T-cell (primary cell): Measurements from ENCODE around the gene SUCLG1. TPM values are rescaled to one million over a fixed set of nuclear protein-coding genes. Genes with fewer than 3 reads are reported as not detected.

Source experiments
- ATAC-seq, 4 experiments: fragments of 200-7000 bp in 3 of 4; fragments of 150-1000 bp in 1 of 4; cut with Tn5 transposase; replicated peaks in 1 of 4; 1 replicate in 3 of 4; 2 replicates in 1 of 4; pipeline ENCODE4 v1.10.0; 2021; ENCODE audit warnings: moderate library complexity in 3 of 4, mild to moderate bottlenecking in 2 of 4, moderate number of reproducible peaks in 1 of 4
- CTCF ChIA-PET, 2 donors: fragments of 300-600 bp; sonication (Branson Sonifier 250); formaldehyde crosslinking; loops; one replicate each; lab custom pipeline; 2022; ENCODE audit warnings: antibody characterized with exemption in 2 of 2; lab: Charles Lee
- POLR2A ChIA-PET, 2 donors: fragments of 300-600 bp; sonication (Branson Sonifier 250); formaldehyde crosslinking; loops; one replicate each; lab custom pipeline; 2022; ENCODE audit warnings: antibody characterized with exemption in 2 of 2; lab: Charles Lee
- DNase-seq, 35 experiments: peaks; one replicate each; pipeline versions ENCODE4 v3.0.0 to v3.0.0-alpha.2; 2013 to 2023
- H3K27ac ChIP-seq: one replicate; pipeline ENCODE4 v1.5.1; 2013; ENCODE audit warnings: low read length
- H3K27me3 ChIP-seq, 2 experiments: replicated peaks in 1 of 2; 1 replicate in 1 of 2; 2 replicates in 1 of 2; pipeline versions ENCODE4 v1.6.1 to v1.7.0; 2013; ENCODE audit warnings: low read length in 1 of 2, mixed read lengths in 1 of 2; ENCODE audit not compliant: control insufficient read depth in 2 of 2, insufficient read depth in 2 of 2; ENCODE audit errors: extremely low read depth in 1 of 2
- H3K36me3 ChIP-seq, 2 donors: 1 replicate in 1 of 2; 2 replicates in 1 of 2; pipeline versions ENCODE4 v1.6.1 to v1.7.0; 2013; ENCODE audit warnings: low read length in 1 of 2; ENCODE audit not compliant: control insufficient read depth in 2 of 2, insufficient read depth in 1 of 2; ENCODE audit errors: extremely low read depth in 1 of 2
- H3K4me1 ChIP-seq, 2 experiments: 1 replicate in 1 of 2; 2 replicates in 1 of 2; pipeline versions ENCODE4 v1.6.1 to v1.7.0; 2013; ENCODE audit warnings: low read length in 2 of 2, mixed read lengths in 1 of 2; ENCODE audit not compliant: insufficient read depth in 2 of 2, control insufficient read depth in 1 of 2; ENCODE audit errors: extremely low read depth in 1 of 2
- H3K4me3 ChIP-seq, 2 donors: 1 replicate in 1 of 2; 2 replicates in 1 of 2; pipeline versions ENCODE4 v1.5.1 to v1.7.0; 2013; ENCODE audit warnings: mild to moderate bottlenecking in 2 of 2, low read length in 1 of 2, moderate library complexity in 1 of 2; ENCODE audit not compliant: control insufficient read depth in 1 of 2; ENCODE audit errors: extremely low read depth in 1 of 2
- H3K9me3 ChIP-seq: 2 replicates; pipeline ENCODE4 v1.7.0; 2013
- H3K27ac Mint-ChIP-seq, 2 donors: one replicate each; pipeline ENCODE4 v1.8.0; 2020 to 2021; ENCODE audit warnings: mild to moderate bottlenecking in 2 of 2, mixed read lengths in 2 of 2
- H3K27me3 Mint-ChIP-seq, 2 donors: one replicate each; pipeline ENCODE4 v1.8.0; 2021 to 2022; ENCODE audit warnings: mixed read lengths in 2 of 2
- H3K36me3 Mint-ChIP-seq: one replicate; pipeline ENCODE4 v1.8.0; 2021; ENCODE audit warnings: mixed read lengths
- H3K4me1 Mint-ChIP-seq, 3 donors: one replicate each; pipeline ENCODE4 v1.8.0; 2020 to 2022; ENCODE audit warnings: mixed read lengths in 3 of 3, mild to moderate bottlenecking in 1 of 3
- H3K4me3 Mint-ChIP-seq, 3 donors: one replicate each; pipeline ENCODE4 v1.8.0; 2020 to 2022; ENCODE audit warnings: mild to moderate bottlenecking in 3 of 3, mixed read lengths in 3 of 3, moderate library complexity in 3 of 3
- H3K9me3 Mint-ChIP-seq, 3 donors: one replicate each; pipeline ENCODE4 v1.8.0; 2020 to 2022; ENCODE audit warnings: mixed read lengths in 3 of 3
- WGBS: methylation state at CpG from one replicate; pipeline ENCODE4 v1.1.5; 2013; ENCODE audit warnings: missing lambda C conversion rate; ENCODE audit not compliant: insufficient coverage; 5-methylcytosine and 5-hydroxymethylcytosine counted together
- total RNA-seq, 35 experiments: library from RNA in 6 of 35; stranded (reverse) in 6 of 35; fragments of 120-200 nt in 1 of 35; gene quantifications; one replicate each; pipeline versions ENCODE4 v1.2.1 to v1.2.4 and lab custom pipeline; 2013 to 2026

Gene SUCLG1
- total RNA-seq, 5 donors from 2014 or later (not counting 1 experiment from before 2014, with no cell fraction given): 38.9 to 49.3 (median 46.9) TPM

GRCh38 chr2:84451579-84451978 is 7.5 kb downstream of the SUCLG1 start:
- ChIA-PET CTCF (interaction anchor here in 1 of 2 donors (1.0 kb wide), 1 partner anchor 30 kb away, joined by 3 read pairs; no protein-coding TSS in a partner anchor), POLR2A (no interaction called here)
- DNase-seq (no peak), ATAC-seq (no peak)
- H3K27ac Mint-ChIP-seq: no peak overlapping the region
- peaks cover 60 to 64% (median 61%) of the 10 kb centered on the region in 3 donors for H3K4me1 Mint-ChIP-seq
- no peaks in the 10 kb centered on the region for H3K9me3 Mint-ChIP-seq
- H3K36me3 Mint-ChIP-seq: peaks cover 7% of the 10 kb centered on the region
- no CpG with 5 or more reads among the region's 2 CpGs for WGBS
- Histone ChIP-seq H3K4me3 (no peak overlapping the region), H3K27ac (no peak overlapping the region), H3K4me1 (peaks cover 9 to 14% of the 10 kb centered on the region in 2 experiments), H3K27me3 (no peaks in the 10 kb centered on the region), H3K36me3 (peaks cover 0 to 11% of the 10 kb centered on the region in 2 donors), H3K9me3 (no peaks in the 10 kb centered on the region)
- no peak overlapping the region for H3K4me3 Mint-ChIP-seq
- H3K27me3 Mint-ChIP-seq: no peaks in the 10 kb centered on the region

- no peak overlapping the region for H3K4me3 ChIP-seq
- Mint-ChIP-seq H3K27me3 (no peaks in the 10 kb centered on the region), H3K4me1 (peaks cover 51 to 61% (median 53%) of the 10 kb centered on the region in 3 donors), H3K36me3 (peaks cover 16% of the 10 kb centered on the region), H3K4me3 (no peak overlapping the region), H3K27ac (no peak overlapping the region), H3K9me3 (no peaks in the 10 kb centered on the region)
- H3K36me3 ChIP-seq: peaks cover 0 to 16% of the 10 kb centered on the region in 2 donors
- ATAC-seq: no peak
- ChIA-PET POLR2A (interaction anchor here (0.6 to 0.7 kb wide), 2 partner anchors 24 to 168 kb away, joined by 5 read pairs; no protein-coding TSS in a partner anchor), CTCF (interaction anchor here (0.6 to 1.0 kb wide), 2 partner anchors 29 to 180 kb away, joined by 3 read pairs; no protein-coding TSS in a partner anchor)
- no peaks in the 10 kb centered on the region for H3K9me3 ChIP-seq
- WGBS: 100% methylated on average over 2 of the region's 2 CpGs
- peaks cover 9 to 14% of the 10 kb centered on the region in 2 experiments for H3K4me1 ChIP-seq
- no peak for DNase-seq
- H3K27me3 ChIP-seq: no peaks in the 10 kb centered on the region
- no peak overlapping the region for H3K27ac ChIP-seq
Observed at GRCh38 chr2:84450288-84451227, 8.5 kb downstream of the SUCLG1 start.

GRCh38 chr2:84449711-84450110 is 9.4 kb downstream of the SUCLG1 start:
- no peak overlapping the region for H3K4me3 Mint-ChIP-seq
- peaks cover 9 to 14% of the 10 kb centered on the region in 2 experiments for H3K4me1 ChIP-seq
- ChIA-PET CTCF (interaction anchor here in 1 of 2 donors (0.6 kb wide), 1 partner anchor 180 kb away, joined by 3 read pairs; no protein-coding TSS in a partner anchor), POLR2A (interaction anchor here (0.6 to 0.7 kb wide), 2 partner anchors 24 to 168 kb away, joined by 5 read pairs; no protein-coding TSS in a partner anchor)
- no peaks in the 10 kb centered on the region for H3K27me3 ChIP-seq
- WGBS: 90% methylated on average over 3 of the region's 6 CpGs
- peaks cover 24% of the 10 kb centered on the region for H3K36me3 Mint-ChIP-seq
- no peaks in the 10 kb centered on the region for H3K27me3 Mint-ChIP-seq
- no peak for DNase-seq
- H3K36me3 ChIP-seq: peaks cover 0 to 17% of the 10 kb centered on the region in 2 donors
- H3K27ac ChIP-seq: no peak overlapping the region
- no peak overlapping the region for H3K27ac Mint-ChIP-seq
- no peaks in the 10 kb centered on the region for H3K9me3 Mint-ChIP-seq
- no peak for ATAC-seq
- H3K9me3 ChIP-seq: no peaks in the 10 kb centered on the region
- H3K4me3 ChIP-seq: no peak overlapping the region
- peaks cover 49 to 52% (median 51%) of the 10 kb centered on the region in 3 donors for H3K4me1 Mint-ChIP-seq

DNA sequence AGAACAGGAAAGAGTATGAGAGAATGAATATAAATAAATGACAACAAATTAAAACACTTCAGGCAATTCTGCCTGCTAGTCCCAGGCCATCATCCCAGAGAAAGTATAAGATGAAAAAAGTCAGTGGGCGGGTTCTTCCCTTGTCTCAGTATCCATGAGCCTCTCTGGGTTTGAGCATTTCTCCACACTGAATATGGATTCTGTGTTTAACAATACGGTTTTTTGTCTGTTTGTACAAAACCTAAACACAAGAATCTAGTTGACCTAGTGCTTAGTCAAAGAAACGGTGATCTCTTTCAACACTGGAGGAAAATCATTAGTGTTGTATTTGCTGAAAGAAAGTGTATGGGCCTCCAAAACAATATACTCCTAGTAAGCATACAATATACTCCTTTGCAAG is 10.0 kb downstream of the SUCLG1 start:
- POLR2A ChIA-PET: no interaction called here
- peaks cover 0 to 17% of the 10 kb centered on the region in 2 donors for H3K36me3 ChIP-seq
- CTCF ChIA-PET: no interaction called here
- no CpG with 5 or more reads among the region's 3 CpGs for WGBS
- H3K4me3 ChIP-seq: no peak overlapping the region
- Mint-ChIP-seq H3K9me3 (no peaks in the 10 kb centered on the region), H3K4me3 (no peak overlapping the region), H3K27me3 (no peaks in the 10 kb centered on the region), H3K36me3 (peaks cover 27% of the 10 kb centered on the region), H3K4me1 (peaks cover 44 to 46% (median 45%) of the 10 kb centered on the region in 3 donors), H3K27ac (no peak overlapping the region)
- ATAC-seq: no peak
- H3K4me1 ChIP-seq: peaks cover 9 to 14% of the 10 kb centered on the region in 2 experiments
- no peaks in the 10 kb centered on the region for H3K9me3 ChIP-seq
- no peaks in the 10 kb centered on the region for H3K27me3 ChIP-seq
- no peak for DNase-seq
- H3K27ac ChIP-seq: no peak overlapping the region

DNA sequence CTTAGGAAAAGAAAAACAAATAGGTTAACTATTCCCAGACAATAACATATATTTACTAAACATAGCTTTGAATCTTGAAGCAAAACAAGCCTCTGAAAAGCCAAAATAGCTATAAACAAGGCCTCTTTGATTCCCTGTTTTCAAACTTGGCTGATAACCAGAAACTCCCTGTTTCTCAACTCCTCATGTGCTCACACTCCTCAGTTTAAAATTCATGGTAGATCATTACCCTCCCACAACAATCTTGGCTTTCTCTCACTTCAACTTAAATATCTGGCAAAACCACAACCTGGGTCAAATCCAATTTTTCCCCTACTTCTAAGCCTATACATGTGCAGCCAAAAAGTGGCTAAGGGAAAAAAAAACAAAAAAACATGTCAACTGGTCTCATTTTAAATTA is 15.6 kb downstream of the SUCLG1 start:
- CTCF ChIA-PET: no interaction called here

DNA sequence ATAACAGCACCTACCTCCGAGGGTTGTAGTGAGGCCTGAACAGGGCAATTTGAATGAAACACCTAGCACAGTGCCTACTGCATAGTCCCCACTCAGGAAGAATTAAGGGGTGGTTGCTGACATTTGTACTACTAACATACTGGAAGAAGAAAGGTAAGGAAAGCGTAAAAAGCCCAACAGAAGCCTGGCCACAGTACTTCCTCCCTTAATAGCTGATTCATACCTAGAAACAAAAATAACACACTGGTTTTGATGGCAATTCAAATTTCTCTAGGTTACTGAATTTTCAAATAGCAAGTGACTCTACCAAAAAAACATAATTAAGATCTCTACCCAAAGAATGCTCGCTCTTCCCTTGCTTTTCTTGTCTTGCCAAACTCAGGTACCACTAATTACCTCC is 16.2 kb downstream of the SUCLG1 start:
- Histone ChIP-seq H3K4me3 (no peak overlapping the region), H3K4me1 (no peaks in the 10 kb centered on the region), H3K27ac (no peak overlapping the region), H3K36me3 (peaks cover 9 to 51% of the 10 kb centered on the region in 2 donors), H3K27me3 (no peaks in the 10 kb centered on the region), H3K9me3 (no peaks in the 10 kb centered on the region)
- peaks cover 7 to 21% (median 14%) of the 10 kb centered on the region in 3 donors for H3K4me1 Mint-ChIP-seq
- DNase-seq: no peak
- whole genome bisulfite sequencing: 44% methylated on average over 1 of the region's 3 CpGs
- no peaks in the 10 kb centered on the region for H3K9me3 Mint-ChIP-seq
- H3K27ac Mint-ChIP-seq: peak overlapping the region in 1 of 2 donors; percentile 64
- H3K36me3 Mint-ChIP-seq: peaks cover 80% of the 10 kb centered on the region
- POLR2A ChIA-PET: interaction anchor here in 1 of 2 donors (0.6 kb wide), 1 partner anchor 178 kb away, joined by 3 read pairs; no protein-coding TSS in a partner anchor
- CTCF ChIA-PET: no interaction called here
- ATAC-seq: no peak
- H3K4me3 Mint-ChIP-seq: no peak overlapping the region
- no peaks in the 10 kb centered on the region for H3K27me3 Mint-ChIP-seq

More for the DNA sequence above, 15.6 kb downstream of the SUCLG1 start:
- Mint-ChIP-seq H3K4me1 (peaks cover 7 to 16% (median 10%) of the 10 kb centered on the region in 3 donors), H3K27ac (no peak overlapping the region), H3K9me3 (no peaks in the 10 kb centered on the region), H3K36me3 (peaks cover 74% of the 10 kb centered on the region), H3K27me3 (no peaks in the 10 kb centered on the region), H3K4me3 (no peak overlapping the region)
- H3K4me3 ChIP-seq: no peak overlapping the region
- H3K4me1 ChIP-seq: no peaks in the 10 kb centered on the region
- no peak for DNase-seq
- no peaks in the 10 kb centered on the region for H3K27me3 ChIP-seq
- no peak for ATAC-seq
- H3K36me3 ChIP-seq: peaks cover 9 to 49% of the 10 kb centered on the region in 2 donors
- POLR2A ChIA-PET: interaction anchor here in 1 of 2 donors (0.6 kb wide), 1 partner anchor 177 kb away, joined by 3 read pairs; no protein-coding TSS in a partner anchor
- no peak overlapping the region for H3K27ac ChIP-seq
- H3K9me3 ChIP-seq: no peaks in the 10 kb centered on the region
